ENCODE results near the gene PCDH9.

Gene PCDH9

DNA sequence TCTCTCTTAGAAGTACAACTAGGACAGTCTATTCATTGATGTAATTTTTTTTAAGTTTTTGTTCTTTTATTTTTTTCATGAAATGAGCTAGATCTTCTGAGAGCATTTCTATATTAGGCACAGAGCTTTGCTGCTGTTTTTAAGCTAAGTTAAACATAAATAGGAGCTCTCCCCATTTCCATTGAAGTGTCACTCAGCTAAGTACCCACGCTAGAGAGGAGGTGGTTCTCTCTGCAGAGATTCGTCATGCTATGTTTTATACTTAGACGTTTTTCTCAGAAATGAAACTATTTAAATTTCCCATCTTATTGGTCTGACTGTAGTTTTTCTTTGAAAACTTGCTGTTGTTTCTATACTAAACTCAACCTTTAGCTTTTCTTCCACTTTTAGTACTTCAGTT lies 271.5 kb downstream of the PCDH9 start:
- DNase-seq, result no peak

DNA sequence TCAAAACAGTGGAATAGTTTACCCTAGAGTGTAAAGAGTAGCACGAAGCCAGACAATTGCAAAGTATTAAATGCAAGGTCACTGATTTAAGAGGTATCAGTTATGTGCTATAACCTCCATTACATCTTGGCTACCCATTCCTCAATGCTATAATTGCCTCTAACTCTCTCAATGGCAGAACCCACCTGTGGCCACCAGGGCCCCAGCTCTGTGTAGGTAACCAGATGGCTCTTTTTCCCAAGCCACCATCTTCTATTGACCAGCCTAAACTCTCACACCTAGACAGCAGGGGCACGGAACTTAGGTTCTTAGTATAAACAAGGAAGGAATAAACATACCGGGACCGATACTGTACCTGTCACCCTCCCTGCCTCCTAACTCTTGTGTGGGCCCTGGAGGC lies 277.6 kb downstream of the PCDH9 start:
- DNase-seq, result no peak

DNA sequence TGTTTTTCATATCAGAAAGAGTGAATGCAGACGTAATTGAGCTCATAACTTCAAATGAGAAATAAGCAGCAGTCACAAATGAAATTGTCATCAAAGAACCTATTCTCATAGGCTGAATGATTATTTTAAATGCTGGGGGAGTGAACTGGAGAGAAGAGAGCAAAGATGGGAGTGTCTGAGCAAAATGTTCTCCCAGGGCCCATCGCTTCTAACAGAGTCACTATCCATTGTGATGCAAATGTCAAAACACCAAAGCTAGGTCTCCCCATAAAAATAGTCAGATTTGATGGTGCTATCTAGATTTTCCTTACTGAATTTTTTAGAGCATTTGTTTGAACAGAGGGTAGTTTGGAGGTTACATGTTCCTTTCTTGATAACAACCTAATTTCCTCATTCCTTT lies 278.7 kb downstream of the PCDH9 start:
- no peak for DNase-seq

DNA sequence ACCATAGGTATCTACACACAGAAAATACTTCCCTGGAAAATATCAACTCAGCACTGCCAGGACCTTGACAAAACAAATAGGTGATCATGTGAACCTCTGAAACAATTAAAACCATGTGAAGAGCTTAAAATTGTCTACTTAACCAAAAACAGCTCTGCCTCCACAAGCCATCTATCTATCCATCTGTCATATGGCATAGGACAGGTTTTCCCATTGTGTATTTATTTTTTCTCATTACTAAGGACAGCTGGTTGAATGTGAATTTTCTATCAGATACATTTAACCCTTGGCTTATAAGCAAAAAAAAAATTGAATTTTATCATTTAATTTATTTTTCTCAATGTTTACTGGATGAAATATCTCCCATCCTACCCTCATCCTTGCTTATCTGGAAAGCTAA lies 279.5 kb downstream of the PCDH9 start:
- no peak for DNase-seq

DNA sequence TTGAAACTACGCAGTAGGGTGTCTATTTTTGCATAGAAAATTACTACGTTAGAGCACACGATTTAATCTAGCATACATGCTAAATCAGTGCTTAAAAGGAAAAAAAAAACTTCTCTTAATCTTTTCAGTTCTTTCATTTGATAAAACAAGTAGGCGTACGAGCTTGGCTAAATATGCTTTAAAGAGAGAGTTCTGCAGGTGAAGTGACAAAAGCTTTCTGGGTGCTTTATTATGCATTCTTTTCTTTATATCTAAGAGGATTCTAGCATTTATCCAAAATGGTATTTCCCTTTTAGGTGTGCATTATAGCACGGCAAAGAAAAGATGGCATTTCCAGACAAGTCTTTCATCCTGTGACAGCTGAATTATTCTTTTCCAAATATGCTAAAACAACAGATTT lies 281.2 kb downstream of the PCDH9 start:
- no peak for DNase-seq

DNA sequence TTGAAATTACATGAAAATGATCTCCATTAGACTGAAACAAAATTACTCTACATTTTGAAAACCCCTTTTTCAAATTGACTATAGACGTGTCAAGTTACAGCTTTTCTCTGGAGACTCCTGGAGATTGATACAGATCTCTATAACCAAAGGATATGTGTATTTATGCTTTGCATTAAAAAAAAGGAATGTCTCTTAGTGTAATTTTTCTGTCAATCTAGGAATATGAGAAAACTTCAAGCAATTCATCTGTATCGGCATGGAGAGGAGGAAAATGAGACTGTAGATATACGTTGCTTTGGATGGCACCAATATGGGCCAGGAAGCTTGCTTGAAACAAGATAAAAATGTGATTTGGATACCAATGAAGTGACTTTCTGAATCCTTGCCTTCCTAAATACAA lies 286.6 kb downstream of the PCDH9 start:
- DNase-seq, result no peak

DNA sequence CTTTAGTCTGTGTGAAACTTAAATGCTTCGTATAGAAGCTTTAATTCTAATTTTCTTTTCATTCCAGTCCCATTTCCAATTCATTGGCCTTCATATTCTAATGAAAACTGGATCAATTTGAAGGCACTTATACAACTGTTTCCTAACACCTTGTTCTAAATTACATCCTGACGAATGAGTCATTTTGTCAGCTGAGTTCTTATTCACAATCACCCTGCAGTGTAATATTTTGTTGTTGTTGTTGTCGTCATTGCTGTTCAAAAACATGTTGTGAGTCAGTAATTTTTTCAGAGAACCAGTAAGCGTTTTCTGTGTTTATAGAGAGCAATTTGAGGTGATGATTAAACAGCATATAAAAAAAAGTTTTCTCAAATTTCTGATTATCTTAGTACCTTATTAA lies 290.0 kb downstream of the PCDH9 start:
- DNase-seq, result no peak

DNA sequence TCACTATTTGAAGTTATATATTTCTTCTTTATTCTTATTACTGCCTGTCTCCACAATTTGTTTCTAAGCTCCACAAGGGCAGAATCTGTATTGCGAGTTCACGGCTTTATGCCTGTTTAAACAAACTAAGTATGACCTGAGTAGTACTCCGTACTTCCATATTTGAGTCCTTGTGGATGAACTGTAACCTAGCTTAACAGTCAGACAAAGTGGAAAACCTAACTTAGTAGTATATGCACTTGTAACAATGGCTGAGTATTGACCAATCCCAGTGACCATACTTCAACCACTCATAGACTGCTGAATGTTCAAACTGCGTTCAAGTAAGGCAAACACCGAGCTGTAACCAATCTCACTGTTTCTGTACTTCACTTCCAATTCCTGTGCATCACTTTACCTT lies 292.7 kb downstream of the PCDH9 start:
- DNase-seq, result no peak

DNA sequence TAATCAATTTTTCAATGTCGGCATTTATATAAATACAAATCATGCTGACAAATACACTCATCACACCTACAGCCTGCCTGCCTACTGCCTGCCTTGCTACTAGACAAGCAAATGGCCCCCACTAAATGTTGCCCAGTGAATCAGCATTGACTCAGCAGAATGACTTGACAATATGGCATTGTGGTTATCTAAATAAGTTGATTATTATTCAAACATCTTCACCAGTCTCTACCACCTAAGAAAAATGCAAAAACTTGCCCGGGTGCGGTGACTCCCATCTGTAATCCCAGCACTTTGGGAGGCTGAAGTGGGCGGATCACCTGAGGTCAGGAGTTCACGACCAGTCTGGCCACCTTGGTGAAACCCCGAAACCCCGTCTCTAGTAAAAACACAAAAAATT lies 296.1 kb downstream of the PCDH9 start:
- DNase-seq, result no peak

DNA sequence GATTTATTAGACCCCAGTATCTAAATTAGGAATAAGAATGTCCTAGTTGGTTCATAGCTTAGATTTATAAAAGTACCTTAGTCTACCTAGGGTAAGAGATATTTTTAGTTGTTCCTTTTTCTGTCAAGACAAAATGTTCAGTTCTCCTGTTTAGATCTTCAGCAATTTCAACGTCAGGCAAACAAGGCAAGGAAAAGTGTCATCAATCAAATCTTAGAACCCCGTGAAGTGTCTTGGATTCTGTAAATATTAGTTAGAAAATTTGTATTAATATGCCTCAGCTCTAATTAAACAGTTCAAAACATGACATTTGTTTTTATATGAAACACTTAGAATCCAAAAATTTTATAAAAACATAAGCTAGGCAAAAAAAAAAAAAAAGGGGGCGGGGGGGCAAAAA lies 296.6 kb downstream of the PCDH9 start:
- no peak for DNase-seq

DNA sequence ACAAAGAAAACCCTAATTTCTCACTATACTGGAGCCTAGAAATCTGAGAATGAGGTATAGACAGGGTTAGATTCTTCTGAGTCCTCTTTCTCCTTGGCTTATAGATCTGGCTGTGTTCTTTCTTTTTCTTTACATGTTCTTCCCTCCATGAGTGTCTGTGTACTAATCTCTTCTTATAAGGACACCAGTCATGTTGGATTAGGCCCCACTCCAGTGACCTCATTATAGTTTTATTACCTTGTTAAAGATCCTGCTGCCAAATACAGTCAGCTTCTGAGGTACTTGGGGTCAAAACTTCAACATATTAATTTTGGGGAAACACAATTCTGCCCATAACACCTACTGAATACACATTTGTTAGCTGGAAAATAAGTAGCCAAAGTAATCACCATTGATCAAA lies 302.6 kb downstream of the PCDH9 start:
- DNase-seq, result no peak

DNA sequence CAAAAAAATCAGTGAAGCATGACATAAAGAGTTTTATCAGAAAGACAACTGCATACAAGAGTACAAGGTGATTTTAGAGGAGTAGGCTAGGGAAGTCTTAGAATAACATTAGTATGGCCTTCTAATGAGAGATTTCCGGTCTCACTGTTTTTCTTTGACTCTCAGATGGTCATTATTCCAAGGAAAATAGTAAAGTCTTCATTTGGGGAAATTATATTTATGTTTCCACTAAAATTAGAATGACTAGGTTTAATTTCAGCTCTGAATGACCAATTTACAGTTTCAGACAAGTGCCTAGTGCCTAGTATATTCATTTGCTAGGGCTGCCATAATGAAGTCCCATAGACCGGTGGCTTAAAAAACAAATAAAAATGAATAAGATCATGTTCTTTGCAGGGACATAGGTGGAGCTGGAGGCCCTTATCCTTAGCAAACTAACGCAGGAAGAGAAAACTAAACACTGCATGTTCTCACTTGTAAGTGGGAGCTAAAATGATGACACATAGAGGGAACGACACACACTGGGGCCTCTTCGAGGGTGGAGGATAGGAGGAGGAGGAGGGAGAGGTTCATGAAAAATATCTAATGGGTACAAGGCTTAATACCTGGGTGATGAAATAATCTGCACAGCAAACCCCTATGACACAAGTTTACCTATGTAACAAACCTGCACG lies 303.1 kb downstream of the PCDH9 start:
- no peak for DNase-seq

DNA sequence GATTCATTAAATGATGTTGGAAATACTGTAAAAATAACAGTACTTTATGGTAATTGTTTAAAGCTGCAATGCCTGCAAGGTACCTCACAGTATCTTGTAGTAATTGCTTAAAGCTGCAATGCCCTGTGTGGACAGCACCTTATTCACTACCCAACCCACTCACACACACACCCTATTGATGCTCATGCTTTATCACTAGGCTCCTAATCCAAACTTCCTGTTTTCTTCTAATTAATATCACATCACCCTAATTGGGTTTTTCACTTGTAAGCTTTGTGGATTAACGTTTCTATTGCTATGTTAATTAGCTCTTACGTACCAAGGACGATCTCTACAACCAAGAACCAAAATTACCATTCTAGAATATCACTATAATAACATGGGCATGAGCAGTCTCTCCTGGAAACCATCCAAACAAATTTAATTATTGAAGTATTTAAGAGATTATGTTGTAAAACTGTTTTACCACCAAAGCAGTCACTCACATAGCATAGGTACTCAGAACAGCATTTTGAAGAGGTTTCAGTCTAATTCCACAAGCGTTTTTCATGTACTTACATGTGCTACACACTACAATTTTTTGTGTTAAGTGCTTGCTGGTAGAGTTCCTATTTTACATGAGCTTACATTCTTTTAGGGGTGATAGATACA lies 303.8 kb downstream of the PCDH9 start:
- no peak for DNase-seq

DNA sequence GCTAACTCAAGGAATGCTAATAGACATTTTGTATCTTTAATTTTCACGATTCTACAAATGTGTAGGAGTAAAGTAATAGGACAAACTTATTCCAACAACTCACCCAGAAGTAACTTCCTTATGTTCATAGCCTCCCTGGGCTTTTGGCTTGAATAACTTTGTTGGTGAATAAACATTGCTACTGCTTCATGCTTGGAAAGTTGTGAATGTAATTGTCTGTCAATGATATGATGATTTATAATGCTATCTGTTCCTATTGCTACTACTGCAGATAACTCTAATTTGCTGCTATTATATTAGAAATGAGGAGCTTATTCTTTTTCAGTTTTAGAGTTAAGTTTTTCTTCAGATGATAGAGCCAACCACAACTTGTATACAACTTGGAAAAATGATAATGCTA lies 307.7 kb downstream of the PCDH9 start:
- peak; percentile 0 to 13 for DNase-seq

DNA sequence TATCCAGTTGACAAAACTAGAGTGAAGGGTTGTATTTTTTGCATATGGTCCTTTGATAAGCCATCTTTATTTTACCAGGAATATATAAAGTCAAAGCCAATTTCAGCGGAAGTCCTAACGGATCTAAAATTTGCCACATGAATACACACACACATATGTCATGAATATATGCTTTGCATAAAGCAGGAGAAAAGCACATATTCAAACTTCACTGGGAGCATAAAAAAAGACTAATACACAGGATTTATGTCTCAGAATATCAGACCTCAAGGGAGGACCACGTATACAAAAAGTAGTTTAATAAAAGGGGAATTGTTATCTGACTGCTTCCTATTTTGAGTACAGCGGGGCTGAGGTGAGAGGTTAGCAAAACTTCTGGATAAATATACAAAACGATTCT lies 308.7 kb downstream of the PCDH9 start:
- DNase-seq, result no peak

DNA sequence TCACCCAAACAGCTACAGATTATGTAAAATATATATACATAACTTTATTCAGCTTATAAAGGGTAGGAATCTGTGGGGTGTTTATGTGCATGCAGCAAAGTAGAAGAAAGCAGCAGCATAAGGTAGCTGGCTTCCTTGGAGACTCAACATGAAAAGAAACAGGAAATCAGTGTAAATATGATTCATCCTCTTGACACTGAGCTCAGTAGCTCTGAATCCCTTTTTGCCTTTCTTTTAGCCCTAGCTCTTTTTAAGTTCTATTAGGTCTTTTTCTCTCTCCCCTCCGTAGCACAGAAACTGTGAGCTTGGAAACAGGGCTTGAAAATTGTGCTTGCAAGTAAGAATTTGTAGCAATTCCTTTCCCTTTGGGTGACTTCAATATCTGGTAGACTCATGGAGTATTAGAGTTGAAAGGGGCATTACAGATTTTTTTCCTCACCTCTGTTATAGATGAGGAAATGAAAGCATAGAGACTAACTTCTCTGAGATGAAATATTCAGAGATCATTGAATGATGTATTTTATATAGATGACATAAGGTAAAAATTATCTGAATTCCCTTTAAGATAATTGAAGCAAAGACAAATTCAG lies 314.4 kb downstream of the PCDH9 start:
- DNase-seq, result no peak

DNA sequence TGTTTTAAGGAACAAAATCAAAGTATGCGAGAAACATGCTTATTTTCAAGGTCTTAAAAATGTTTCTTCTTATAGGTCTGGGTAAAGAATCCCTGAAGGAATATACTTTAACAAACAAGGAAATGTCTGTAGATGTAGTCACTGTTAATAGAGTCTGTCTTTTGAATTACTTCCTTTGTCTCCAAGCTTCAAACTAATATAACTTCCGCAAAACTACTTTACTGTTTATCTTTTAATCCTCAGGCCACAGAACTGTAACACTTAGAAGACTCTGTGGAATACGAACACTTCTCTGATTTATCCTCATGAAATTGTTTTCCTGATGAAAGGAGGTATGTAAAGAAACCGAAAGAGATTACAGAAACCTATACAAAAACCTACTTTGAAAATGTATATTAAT lies 316.0 kb downstream of the PCDH9 start:
- DNase-seq, result no peak

DNA sequence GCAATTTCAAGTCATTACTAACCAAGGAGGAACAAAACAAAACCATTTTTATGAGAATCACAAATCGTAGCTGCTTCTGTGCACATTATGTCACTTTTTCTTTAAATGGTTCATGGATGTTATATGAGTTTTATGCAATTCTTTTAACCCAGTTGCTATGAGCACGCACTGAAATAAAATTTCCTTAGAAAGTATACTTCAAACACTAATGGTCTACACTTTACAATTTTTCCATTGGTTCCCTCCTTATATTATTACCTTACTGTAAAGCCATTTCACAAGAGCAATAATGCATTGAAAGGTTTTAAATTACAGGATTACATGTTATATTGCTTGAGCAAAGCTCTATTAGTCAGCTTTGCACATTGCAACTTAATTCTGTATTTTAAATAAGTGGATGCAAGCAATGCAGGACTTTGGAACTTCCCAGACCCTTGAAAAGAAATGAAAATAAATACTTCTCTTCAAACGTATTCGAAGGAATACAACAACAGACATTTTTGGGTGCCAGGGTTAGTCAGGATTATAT lies 318.7 kb downstream of the PCDH9 start:
- no peak for DNase-seq

DNA sequence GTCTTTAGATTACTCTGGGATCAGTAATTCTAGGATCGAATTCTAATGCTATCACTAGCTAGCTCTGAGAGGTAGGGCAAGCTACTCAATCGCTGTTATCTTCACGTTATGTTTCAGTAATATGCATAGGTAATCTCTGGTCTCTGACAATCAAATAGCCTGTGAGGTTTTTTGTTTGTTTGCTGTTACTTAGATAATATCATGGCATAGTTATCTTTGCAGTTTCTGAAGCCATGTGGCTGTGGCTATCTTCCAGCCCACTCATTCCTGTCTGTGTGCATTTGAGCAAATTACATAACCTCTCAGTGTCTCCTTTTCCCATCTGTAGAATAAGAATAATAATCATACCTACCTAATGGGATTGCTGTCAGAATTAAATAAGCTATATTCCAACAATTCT lies 330.2 kb downstream of the PCDH9 start:
- DNase-seq, result no peak

DNA sequence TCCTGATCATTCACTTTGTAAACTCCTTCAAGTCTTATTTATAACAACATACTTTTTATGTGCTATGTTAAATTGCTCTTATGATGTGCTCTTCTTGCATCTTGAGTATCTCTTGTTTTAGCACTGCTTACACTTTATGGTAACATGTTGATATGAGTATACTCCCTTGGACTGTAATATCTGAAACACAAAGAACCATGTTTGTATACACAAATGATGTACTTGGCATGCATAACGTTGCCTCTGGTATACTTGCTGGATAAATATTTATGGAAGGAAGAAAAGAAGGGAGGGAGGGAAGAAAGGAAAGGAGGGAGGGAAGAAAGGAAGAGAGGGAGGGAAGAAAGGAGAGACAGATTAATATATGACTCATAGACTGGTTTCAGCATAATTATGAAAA lies 333.2 kb downstream of the PCDH9 start:
- no peak for DNase-seq

DNA sequence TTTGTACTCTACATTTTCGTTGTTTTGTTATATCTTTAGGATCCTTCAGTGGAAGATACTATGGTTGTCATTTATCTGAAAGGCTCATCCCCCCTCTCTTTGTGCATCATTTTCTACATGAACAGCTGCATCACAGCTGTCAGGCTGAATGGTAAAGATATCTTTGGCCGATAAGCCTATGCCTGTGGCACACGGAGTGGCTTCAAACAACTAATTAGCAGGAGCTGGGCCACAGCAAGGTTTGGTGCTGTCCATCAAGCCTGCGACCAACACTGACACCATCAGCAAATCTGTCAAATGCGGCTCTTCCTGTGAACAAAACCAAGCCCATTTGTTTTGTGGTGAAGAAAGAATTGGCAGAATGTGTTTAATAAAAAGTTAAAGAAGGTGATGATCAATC lies 334.4 kb downstream of the PCDH9 start:
- DNase-seq, result no peak

DNA sequence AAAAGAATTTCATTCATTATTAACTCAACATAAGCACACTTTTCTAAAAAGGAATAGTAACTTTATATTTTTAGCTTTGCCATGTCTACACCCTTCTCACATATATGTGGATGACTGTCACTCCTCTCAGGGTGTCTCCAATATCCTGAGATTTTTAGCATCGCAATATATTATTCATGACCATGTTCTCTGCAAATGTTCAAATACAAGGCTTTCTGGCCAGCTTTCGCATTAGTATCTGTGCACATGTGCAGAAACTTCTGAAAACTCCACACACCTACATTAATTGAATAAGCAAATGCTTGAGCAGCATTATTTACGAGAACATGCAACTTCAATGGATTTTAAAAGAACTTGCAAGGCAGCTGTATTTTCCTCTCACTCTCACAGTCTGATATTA lies 334.8 kb downstream of the PCDH9 start:
- DNase-seq, result no peak

DNA sequence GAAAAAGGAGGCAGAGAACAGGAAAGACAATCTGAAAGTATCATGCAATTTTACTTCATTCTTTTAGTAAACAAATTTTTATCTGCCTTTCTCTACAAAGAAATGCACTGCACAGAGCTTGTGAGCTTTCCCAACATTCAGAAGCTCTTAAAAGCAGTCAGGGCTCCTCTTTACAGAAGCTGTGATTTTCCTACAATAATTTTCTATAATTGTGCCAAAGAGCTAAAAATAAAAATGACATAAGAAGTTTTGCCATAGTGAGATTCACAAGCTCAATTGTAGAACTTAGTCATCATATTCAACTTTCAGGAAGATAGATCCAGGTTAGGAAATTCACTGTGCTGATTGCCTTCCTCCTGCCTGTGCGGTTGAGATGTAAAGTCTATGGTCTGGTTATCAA lies 341.4 kb downstream of the PCDH9 start:
- DNase-seq, result no peak

DNA sequence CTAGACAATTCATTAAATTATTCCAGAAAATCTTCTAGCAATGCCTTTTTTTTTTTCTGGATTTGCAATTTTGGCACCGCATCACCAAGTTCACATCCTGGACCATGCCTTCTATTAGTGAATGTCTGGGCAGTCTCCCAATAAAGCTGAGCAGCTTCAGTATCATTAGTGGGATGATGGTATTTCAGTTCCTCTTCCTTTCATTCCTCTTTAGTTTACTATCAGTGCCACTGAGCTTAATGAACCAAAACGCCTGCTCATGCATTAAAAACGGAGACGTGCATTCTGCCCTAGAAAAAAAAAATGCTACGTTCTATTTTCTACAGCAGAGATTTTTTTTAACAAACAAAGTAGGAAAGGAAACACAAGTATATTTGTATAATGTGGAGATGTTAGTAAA lies 343.0 kb downstream of the PCDH9 start:
- peak; percentile 3 to 55 for DNase-seq

DNA sequence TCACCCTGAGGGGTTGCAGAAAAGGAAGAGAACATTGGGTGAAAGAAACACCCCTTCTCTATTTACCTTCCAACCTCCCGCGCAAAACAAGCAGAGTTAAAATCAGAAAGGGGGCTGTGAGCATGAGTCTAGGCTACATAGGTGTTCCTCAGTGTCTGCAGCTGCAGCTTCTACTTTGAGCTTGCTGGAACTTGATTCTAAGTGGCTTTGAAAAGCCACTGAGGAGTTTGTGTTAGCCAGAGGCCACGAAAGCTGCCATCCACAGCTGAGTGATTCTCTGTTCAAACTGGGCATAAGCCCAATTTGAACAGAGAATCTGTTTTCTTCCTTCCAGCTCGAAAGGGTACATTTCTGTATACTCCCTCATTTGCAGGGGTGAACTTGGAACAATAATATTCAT lies 343.9 kb downstream of the PCDH9 start:
- peak; percentile 0 to 9 for DNase-seq
